Erythroblast (primary cell): ENCODE results near the gene TCTN2.

Source experiments
- GATA1 ChIP-seq: IDR thresholded peaks from 2 replicates; pipeline ENCODE4 v1.6.1; 2011; ENCODE audit warnings: low read depth, mild to moderate bottlenecking, control low read depth, low read length, moderate library complexity
- POLR2A ChIP-seq: IDR thresholded peaks from 2 replicates; pipeline ENCODE4 v1.6.1; 2011; ENCODE audit warnings: mild to moderate bottlenecking, low read length

- TF ChIP-seq POLR2A (no peak), GATA1 (no peak)
Measured at GRCh38 chr12:123678981-123679380, 8.1 kb downstream of the TCTN2 start.
